ENCODE measurements around the gene ABI3BP.

- TF ChIP-seq GATA2 (IDR thresholded peaks at IDR 0.05; ENCODE audit: low read depth, low read length) (no peak), GATA3 (IDR thresholded peaks at IDR 0.05; ENCODE audit: low read depth, low read length) (no peak)
Observed at GRCh38 chr3:101036676-101037075, 43.5 kb upstream of the ABI3BP start.

Data from SH-SY5Y (cell line).